RWPE2 (cell line): Measurements from ENCODE around the gene BEST2.

Source experiments
- ATAC-seq: fragments of 200-7000 bp; cut with Tn5 transposase; 3 replicates; pipeline ENCODE4 v1.9.1; 2021; ENCODE audit warnings: low read depth
- DNase-seq: peaks from one replicate; pipeline ENCODE4 v3.0.0-alpha.2; 2020; ENCODE audit warnings: low spot score
- H3K27ac ChIP-seq: fragments of 450-650 bp; 2 replicates; pipeline ENCODE4 v1.5.1; 2017; ENCODE audit warnings: mild to moderate bottlenecking; ENCODE audit not compliant: poor library complexity, severe bottlenecking
- H3K27me3 ChIP-seq: fragments of 250-450 bp; sonication (Bioruptor Pico); 2 replicates; pipeline ENCODE4 v1.5.1; 2021; ENCODE audit warnings: mild to moderate bottlenecking, moderate library complexity; ENCODE audit not compliant: insufficient read depth, poor library complexity, severe bottlenecking
- H3K36me3 ChIP-seq: fragments of 250-450 bp; sonication (Bioruptor Pico); 2 replicates; pipeline ENCODE4 v1.5.1; 2020; ENCODE audit warnings: low read depth, mild to moderate bottlenecking, moderate library complexity
- H3K4me1 ChIP-seq: fragments of 250-450 bp; sonication (Bioruptor Pico); 2 replicates; pipeline ENCODE4 v1.5.1; 2021; ENCODE audit warnings: mild to moderate bottlenecking, moderate library complexity; ENCODE audit not compliant: insufficient read depth, poor library complexity, severe bottlenecking
- H3K4me3 ChIP-seq: fragments of 250-450 bp; sonication (Bioruptor Pico); 2 replicates; pipeline ENCODE4 v1.5.1; 2021; ENCODE audit warnings: mild to moderate bottlenecking, moderate library complexity; ENCODE audit not compliant: severe bottlenecking
- H3K9me3 ChIP-seq: fragments of 250-450 bp; sonication (Bioruptor Pico); 2 replicates; pipeline ENCODE4 v1.5.1; 2021; ENCODE audit warnings: mild to moderate bottlenecking, moderate library complexity; ENCODE audit not compliant: severe bottlenecking
- CTCF ChIP-seq: fragments of 450-650 bp; IDR thresholded peaks from one replicate; pipeline ENCODE4 v1.5.1; 2017; ENCODE audit warnings: mild to moderate bottlenecking, moderate library complexity; ENCODE audit not compliant: poor library complexity, severe bottlenecking

The BEST2 gene

GRCh38 chr19:12756150-12756883, 4.7 kb downstream of the BEST2 start:
- Histone ChIP-seq H3K4me1 (no peaks in the 10 kb centered on the region), H3K27ac (no peak overlapping the region), H3K36me3 (no peaks in the 10 kb centered on the region), H3K4me3 (no peak overlapping the region), H3K27me3 (no peaks in the 10 kb centered on the region), H3K9me3 (no peaks in the 10 kb centered on the region)
- no peak for DNase-seq
- no peak for ATAC-seq
- no peak for TF ChIP-seq CTCF

GRCh38 chr19:12757544-12758274, 6.1 kb downstream of the BEST2 start:
- H3K36me3 ChIP-seq, result peaks cover 4% of the 10 kb centered on the region; the same call in 1 of the 2 replicates
- H3K27me3 ChIP-seq, result no peaks in the 10 kb centered on the region
- H3K27ac ChIP-seq, result no peak overlapping the region
- no peaks in the 10 kb centered on the region for H3K4me1 ChIP-seq
- ATAC-seq, result peak; percentile 56
- H3K9me3 ChIP-seq, result no peaks in the 10 kb centered on the region
- peak overlapping the region; percentile 4 for H3K4me3 ChIP-seq
- no peak for DNase-seq
- peak; percentile 82 for TF ChIP-seq CTCF

GRCh38 chr19:12759686-12760085, 8.1 kb downstream of the BEST2 start:
- ATAC-seq (no peak), DNase-seq (no peak)
- no peak for TF ChIP-seq CTCF
- Histone ChIP-seq H3K36me3 (peaks cover 23% of the 10 kb centered on the region), H3K27ac (no peak overlapping the region), H3K27me3 (no peaks in the 10 kb centered on the region), H3K9me3 (no peaks in the 10 kb centered on the region), H3K4me1 (no peaks in the 10 kb centered on the region), H3K4me3 (no peak overlapping the region)

GRCh38 chr19:12763100-12763499, 11.5 kb downstream of the BEST2 start:
- Histone ChIP-seq H3K4me1 (no peaks in the 10 kb centered on the region), H3K9me3 (no peaks in the 10 kb centered on the region), H3K27me3 (no peaks in the 10 kb centered on the region), H3K27ac (no peak overlapping the region), H3K36me3 (peaks cover 42% of the 10 kb centered on the region), H3K4me3 (no peak overlapping the region)
- ATAC-seq (no peak), DNase-seq (no peak)
- TF ChIP-seq CTCF, result no peak

GRCh38 chr19:12764698-12765097, 13.1 kb downstream of the BEST2 start:
- DNase-seq (no peak), ATAC-seq (no peak)
- no peaks in the 10 kb centered on the region for H3K9me3 ChIP-seq
- H3K27ac ChIP-seq, result no peak overlapping the region
- no peaks in the 10 kb centered on the region for H3K27me3 ChIP-seq
- TF ChIP-seq CTCF, result no peak
- H3K4me3 ChIP-seq, result no peak overlapping the region
- peaks cover 51% of the 10 kb centered on the region for H3K36me3 ChIP-seq
- no peaks in the 10 kb centered on the region for H3K4me1 ChIP-seq
